H1 (cell line): ENCODE data around the gene FGD4. TPM values are rescaled to one million over a fixed set of nuclear protein-coding genes. Genes with fewer than 3 reads are reported as not detected.

ENCODE experiments used
- CTCF ChIA-PET: fragments of 300-600 bp; sonication (Branson Sonifier 250); formaldehyde crosslinking; loops from one replicate; lab custom pipeline; 2021; ENCODE audit not compliant: partially characterized antibody; lab: Charles Lee
- POLR2A ChIA-PET: fragments of 300-600 bp; sonication (Branson Sonifier 250); formaldehyde crosslinking; loops from one replicate; lab custom pipeline; 2021; ENCODE audit warnings: inconsistent platforms; ENCODE audit not compliant: partially characterized antibody; lab: Charles Lee
- DNase-seq, 2 experiments: peaks; one replicate each; pipeline versions ENCODE4 v3.0.0 to v3.0.0-alpha.2; 2010 to 2022; ENCODE audit warnings: low spot score in 2 of 2, low read depth in 1 of 2, mixed read lengths in 1 of 2
- FAIRE-seq: peaks from 2 replicates; lab custom pipeline; 2011; peaks lifted over from hg19 to GRCh38; lab: Jason Lieb, UNC
- H2AFZ ChIP-seq: 2 replicates; pipeline ENCODE4 v1.8.1; 2012; ENCODE audit warnings: low read length, inconsistent platforms
- H2AK5ac ChIP-seq: 2 replicates; pipeline ENCODE4 v1.6.1; 2013; ENCODE audit warnings: low read depth, low read length
- H2BK120ac ChIP-seq: replicated peaks from 2 replicates; pipeline ENCODE3; 2013; ENCODE audit warnings: low read depth, low read length, inconsistent platforms
- H2BK12ac ChIP-seq: 2 replicates; pipeline ENCODE4 v1.6.1; 2013; ENCODE audit warnings: low read depth, low read length
- H2BK15ac ChIP-seq: 2 replicates; pipeline ENCODE4 v1.6.1; 2013; ENCODE audit warnings: low read length
- H2BK20ac ChIP-seq: 2 replicates; pipeline ENCODE4 v1.6.1; 2013; ENCODE audit warnings: low read length
- H2BK5ac ChIP-seq: 2 replicates; pipeline ENCODE4 v1.6.1; 2013; ENCODE audit warnings: low read depth, low read length
- H3K14ac ChIP-seq: 2 replicates; pipeline ENCODE4 v1.6.1; 2013; ENCODE audit warnings: inconsistent platforms; ENCODE audit not compliant: insufficient read length
- H3K18ac ChIP-seq: 2 replicates; pipeline ENCODE4 v1.6.1; 2013; ENCODE audit warnings: low read length; ENCODE audit errors: extremely low read depth
- H3K23ac ChIP-seq: 2 replicates; pipeline ENCODE4 v1.6.1; 2013; ENCODE audit warnings: inconsistent platforms; ENCODE audit not compliant: insufficient read length
- H3K23me2 ChIP-seq: 2 replicates; pipeline ENCODE4 v1.6.1; 2013; ENCODE audit warnings: low read depth, low read length
- H3K27ac ChIP-seq: 2 replicates; pipeline ENCODE4 v1.6.1; 2011; ENCODE audit warnings: low read depth, low read length, inconsistent platforms
- H3K27me3 ChIP-seq, 4 experiments: replicated peaks in 1 of 4; 1 replicate in 1 of 4; 2 replicates in 3 of 4; pipeline versions ENCODE4 v1.6.1 to v1.8.1; 2011 to 2013; ENCODE audit warnings: low read length in 3 of 4, mild to moderate bottlenecking in 3 of 4, inconsistent platforms in 2 of 4, mixed read lengths in 2 of 4, moderate library complexity in 1 of 4; ENCODE audit not compliant: control insufficient read depth in 3 of 4, insufficient read depth in 3 of 4; ENCODE audit errors: extremely low read depth in 1 of 4
- H3K36me3 ChIP-seq, 4 experiments: 2 replicates each; pipeline versions ENCODE4 v1.6.1 to v1.8.1; 2011 to 2013; ENCODE audit warnings: mild to moderate bottlenecking in 4 of 4, low read length in 3 of 4, moderate library complexity in 2 of 4, control low read depth in 1 of 4, inconsistent platforms in 1 of 4; ENCODE audit not compliant: insufficient read depth in 4 of 4, control insufficient read depth in 2 of 4
- H3K4ac ChIP-seq: replicated peaks from 2 replicates; pipeline ENCODE3; 2013; ENCODE audit warnings: low read length, low read depth, mixed read lengths, inconsistent platforms; ENCODE audit not compliant: insufficient read length
- H3K4me1 ChIP-seq, 4 experiments: replicated peaks in 1 of 4; 1 replicate in 1 of 4; 2 replicates in 3 of 4; pipeline versions ENCODE4 v1.6.1 to v1.8.1; 2011 to 2013; ENCODE audit warnings: low read length in 3 of 4, inconsistent platforms in 2 of 4, mixed read lengths in 1 of 4; ENCODE audit not compliant: insufficient read depth in 4 of 4, control insufficient read depth in 3 of 4
- H3K4me2 ChIP-seq, 2 experiments: 2 replicates each; pipeline versions ENCODE4 v1.6.1 to v1.8.1; 2011 to 2013; ENCODE audit warnings: low read depth in 2 of 2, low read length in 2 of 2, control low read depth in 1 of 2, inconsistent platforms in 1 of 2, mild to moderate bottlenecking in 1 of 2; ENCODE audit not compliant: insufficient read depth in 1 of 2
- H3K4me3 ChIP-seq, 4 experiments: fragments of 200-600, 300-600 bp in 1 of 4; sonication (generic), shearing (Covaris generic), sonication (Bioruptor Twin) in 1 of 4; 2 replicates each; pipeline versions ENCODE4 v1.5.1 to v1.8.1; 2011 to 2016; ENCODE audit warnings: low read length in 4 of 4, low read depth in 3 of 4, control low read depth in 2 of 4, inconsistent platforms in 2 of 4, mild to moderate bottlenecking in 2 of 4, mixed read lengths in 1 of 4, moderate library complexity in 1 of 4; ENCODE audit not compliant: insufficient read depth in 2 of 4; ENCODE audit errors: extremely low read depth in 1 of 4
- H3K56ac ChIP-seq: replicated peaks from 2 replicates; pipeline ENCODE3; 2013; ENCODE audit warnings: low read depth, mild to moderate bottlenecking, mixed read lengths, low read length, inconsistent platforms; ENCODE audit not compliant: insufficient read length
- H3K79me1 ChIP-seq: 2 replicates; pipeline ENCODE4 v1.6.1; 2013; ENCODE audit warnings: low read depth, low read length, control low read depth
- H3K79me2 ChIP-seq, 2 experiments: 2 replicates each; pipeline versions ENCODE4 v1.6.1 to v1.8.1; 2012 to 2013; ENCODE audit warnings: low read length in 2 of 2, mild to moderate bottlenecking in 2 of 2, inconsistent platforms in 1 of 2; ENCODE audit not compliant: insufficient read depth in 2 of 2, control insufficient read depth in 1 of 2
- H3K9ac ChIP-seq, 4 experiments: replicated peaks in 1 of 4; 1 replicate in 1 of 4; 2 replicates in 3 of 4; pipeline versions ENCODE4 v1.6.1 to v1.8.1; 2011 to 2013; ENCODE audit warnings: low read depth in 3 of 4, low read length in 3 of 4, control low read depth in 2 of 4, mild to moderate bottlenecking in 2 of 4, moderate library complexity in 2 of 4, inconsistent platforms in 1 of 4; ENCODE audit errors: extremely low read depth in 1 of 4
- H3K9me3 ChIP-seq, 2 experiments: 2 replicates each; pipeline versions ENCODE4 v1.6.1 to v1.8.1; 2012 to 2013; ENCODE audit warnings: mild to moderate bottlenecking in 2 of 2, moderate library complexity in 2 of 2, control low read depth in 1 of 2, inconsistent platforms in 1 of 2, low read depth in 1 of 2, low read length in 1 of 2, mixed read lengths in 1 of 2; ENCODE audit not compliant: insufficient read depth in 2 of 2
- H4K20me1 ChIP-seq, 2 experiments: replicated peaks in 1 of 2; 2 replicates each; pipeline versions ENCODE3 to v1.8.1; 2011 to 2013; ENCODE audit warnings: inconsistent platforms in 2 of 2, low read length in 2 of 2, mild to moderate bottlenecking in 1 of 2; ENCODE audit not compliant: insufficient read depth in 2 of 2, control insufficient read depth in 1 of 2
- H4K5ac ChIP-seq: 2 replicates; pipeline ENCODE4 v1.6.1; 2013; ENCODE audit warnings: low read length, low read depth, mixed read lengths, inconsistent platforms; ENCODE audit not compliant: insufficient read length
- H4K8ac ChIP-seq: 2 replicates; pipeline ENCODE4 v1.8.0; 2013; ENCODE audit warnings: mild to moderate bottlenecking, moderate library complexity, low read length, inconsistent platforms; ENCODE audit not compliant: insufficient read depth; ENCODE audit errors: extremely low read depth
- H4K91ac ChIP-seq: replicated peaks from 2 replicates; pipeline ENCODE3; 2013; ENCODE audit warnings: low read length, mixed read lengths, inconsistent platforms; ENCODE audit not compliant: insufficient read length
- CTBP2 ChIP-seq: IDR thresholded peaks from 2 replicates; pipeline ENCODE4 v1.7.0; 2011; ENCODE audit warnings: borderline replicate concordance, mild to moderate bottlenecking, moderate library complexity, mixed read lengths, low read length; ENCODE audit not compliant: insufficient read depth, insufficient read length
- SP1 ChIP-seq: IDR thresholded peaks from 2 replicates; pipeline ENCODE4 v1.6.1; 2011; ENCODE audit warnings: low read depth, low read length
- whole genome bisulfite sequencing, 2 experiments: shearing (Covaris generic) in 1 of 2; methylation state at CpG; one replicate each; pipeline versions ENCODE4 v1.1.6 to v1.1.7; 2013 to 2015; ENCODE audit warnings: low lambda C conversion rate in 2 of 2, mixed read lengths in 2 of 2, inconsistent platforms in 1 of 2, low coverage in 1 of 2, missing lambda C conversion rate in 1 of 2; ENCODE audit not compliant: insufficient replicate concordance in 2 of 2, insufficient coverage in 1 of 2, insufficient read length in 1 of 2; ENCODE audit errors: extremely low coverage in 1 of 2, missing lambda C conversion rate in 1 of 2; 5-methylcytosine and 5-hydroxymethylcytosine counted together
- polyA plus RNA-seq, 7 experiments: library from polyadenylated mRNA; depleted of rRNA in 3 of 7; stranded (reverse) in 5 of 7; unstranded in 2 of 7; fragments of >200 nt in 5 of 7; fragments of 200-250 nt in 2 of 7; gene quantifications; 1 replicate in 5 of 7; 2 replicates in 1 of 7; 4 replicates in 1 of 7; pipeline versions ENCODE4 v1.2.1 to v1.2.3, GENCODE V29; 2011 to 2013; ENCODE audit warnings: missing spikeins in 2 of 7, mixed read lengths in 2 of 7
- total RNA-seq: library from RNA; stranded (reverse); fragmentation: NEBNext Ultra II Directional; extraction: Animal tissue kit (Norgen Biotek cat#: 25700); gene quantifications from 2 replicates; pipeline ENCODE4 v1.2.1, GENCODE V29; 2021

The FGD4 gene
- total and polyA plus RNA-seq, 2 of the 8 experiments (the other 6 are each of a cell fraction or from before 2014, with no cell fraction given) = 8.5 to 48.2 TPM

- FAIRE-seq = no peak
- ChIA-PET POLR2A (interaction anchor here (0.7 to 1.6 kb wide), 3 partner anchors 13 to 101 kb away, joined by 3 read pairs; no protein-coding TSS in a partner anchor), CTCF (no interaction called here)
- Histone ChIP-seq H3K79me1 (peaks cover 11% of the 10 kb centered on the region), H3K4me1 (peaks cover 3 to 28% (median 22%) of the 10 kb centered on the region in 4 experiments; a peak in 6 of 7 replicates), H3K4ac (no peak overlapping the region), H3K27ac (no peak overlapping the region), H4K5ac (no peak overlapping the region), H3K27me3 (no peaks in the 10 kb centered on the region), H2BK20ac (no peak overlapping the region), H3K79me2 (peaks cover 9 to 88% of the 10 kb centered on the region in 2 experiments), H4K20me1 (peaks cover 14 to 23% of the 10 kb centered on the region in 2 experiments), H3K56ac (no peak overlapping the region), H4K8ac (no peak overlapping the region), H3K23ac (no peak overlapping the region), H2BK15ac (no peak overlapping the region), H3K23me2 (no peaks in the 10 kb centered on the region), H2BK5ac (no peak overlapping the region), H3K14ac (no peak overlapping the region), H2BK12ac (no peak overlapping the region), H3K18ac (no peak overlapping the region), H2BK120ac (no peak overlapping the region), H3K9ac (no peak overlapping the region), H2AFZ (no peak overlapping the region), H4K91ac (no peak overlapping the region), H3K4me3 (no peak overlapping the region), H2AK5ac (no peak overlapping the region), H3K4me2 (no peak overlapping the region), H3K36me3 (no peaks in the 10 kb centered on the region), H3K9me3 (no peaks in the 10 kb centered on the region)
- WGBS, 2 experiments = 95% methylated on average over 3 of the region's 3 CpGs; no CpG with 5 or more reads in 1 of the 2 experiments
- no peak for TF ChIP-seq SP1
- TF ChIP-seq CTBP2 = no peak
- DNase-seq = no peak
Measured at GRCh38 chr12:32504591-32504990, 105.2 kb downstream of the FGD4 start.
